ENCODE measurements around the gene PRSS27.

- TF ChIP-seq CTCF (IDR thresholded peaks at IDR 0.05; ENCODE audit: low read depth, low read length, poor library complexity, severe bottlenecking) (no peak), EZH2phosphoT487 (IDR thresholded peaks at IDR 0.05; ENCODE audit: borderline replicate concordance, low read length) (no peak)
Measured at GRCh38 chr16:2711370-2712062, 8.5 kb downstream of the PRSS27 start.

Measured in DOHH2 (cell line).